Muscle layer of colon (tissue), 2 donors: ENCODE results near the gene PSIP1.
"Not testable (repeated sequence)": the region's sequence is repeated elsewhere in the genome, so short reads cannot be mapped to it uniquely, and the experiment has no call there.

Experiments used
- H3K27ac ChIP-seq: one replicate; pipeline ENCODE4 v1.7.0; 2013; ENCODE audit warnings: low read depth, mild to moderate bottlenecking, low read length, moderate library complexity
- H3K27me3 ChIP-seq, 2 donors: one replicate each; pipeline ENCODE4 v1.7.0; 2013; ENCODE audit warnings: low read length in 2 of 2, mild to moderate bottlenecking in 2 of 2; ENCODE audit not compliant: insufficient read depth in 2 of 2, control insufficient read depth in 1 of 2
- H3K36me3 ChIP-seq: one replicate; pipeline ENCODE4 v1.7.0; 2013; ENCODE audit warnings: mild to moderate bottlenecking, low read length; ENCODE audit not compliant: insufficient read depth
- H3K4me1 ChIP-seq: one replicate; pipeline ENCODE4 v1.7.0; 2013; ENCODE audit warnings: mild to moderate bottlenecking, low read length; ENCODE audit not compliant: insufficient read depth
- H3K4me3 ChIP-seq, 2 donors: one replicate each; pipeline ENCODE4 v1.7.0; 2013; ENCODE audit warnings: low read length in 2 of 2, low read depth in 1 of 2, mild to moderate bottlenecking in 1 of 2, moderate library complexity in 1 of 2
- H3K9ac ChIP-seq: one replicate; pipeline ENCODE4 v1.7.0; 2013; ENCODE audit warnings: low read length
- H3K9me3 ChIP-seq: one replicate; pipeline ENCODE4 v1.7.0; 2013; ENCODE audit warnings: mild to moderate bottlenecking, low read length
- donor health status: abdominal sarcoma.
- donor health status: Adenocarcinoma of cecum.

The PSIP1 gene

DNA sequence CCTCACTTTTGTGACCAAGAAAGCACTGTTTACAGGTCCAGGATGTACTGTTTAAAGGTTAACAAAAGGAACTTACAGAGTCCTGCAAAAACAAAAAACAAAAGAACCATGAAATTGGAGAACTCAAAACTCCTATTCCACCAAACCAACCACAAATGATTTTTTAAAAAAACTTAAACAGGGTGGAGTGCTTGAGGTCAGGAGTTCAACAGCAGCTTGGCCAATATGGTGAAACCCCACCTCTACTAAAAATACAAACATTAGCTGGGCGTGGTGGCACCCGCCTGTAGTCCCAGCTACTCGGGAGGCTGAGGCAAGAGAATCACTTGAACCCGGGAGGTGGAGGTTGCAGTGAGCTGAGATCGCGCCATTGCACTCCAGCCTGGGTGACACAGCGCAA is 83.1 kb downstream of the PSIP1 start:
- H3K9me3 ChIP-seq, H3K27ac ChIP-seq, H3K9ac ChIP-seq, H3K4me3 ChIP-seq, H3K27me3 ChIP-seq: not testable (repeated sequence)
- Histone ChIP-seq H3K4me1 (peaks cover 10% of the 10 kb centered on the region), H3K36me3 (peaks cover 11% of the 10 kb centered on the region)

DNA sequence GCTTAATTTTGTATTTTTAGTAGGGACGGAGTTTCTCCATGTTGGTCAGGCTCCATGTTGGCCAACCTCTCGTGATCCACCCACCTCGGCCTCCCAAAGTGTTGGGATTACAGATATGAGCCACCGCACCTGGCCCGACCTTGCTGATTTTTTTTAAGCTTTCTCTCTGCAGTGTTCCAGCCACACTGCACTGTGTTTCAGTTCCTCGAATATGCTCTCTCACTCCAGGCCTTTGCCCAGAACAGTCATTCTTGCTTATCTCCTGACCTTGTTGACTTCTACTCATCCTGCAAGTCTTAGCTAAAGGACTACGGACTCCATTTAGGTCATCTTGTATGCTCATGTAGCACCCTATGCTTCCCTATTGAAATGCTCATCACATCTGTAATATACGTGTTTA is 84.8 kb downstream of the PSIP1 start:
- no peak overlapping the region for H3K4me3 ChIP-seq
- H3K4me1 ChIP-seq, result peaks cover 14% of the 10 kb centered on the region
- H3K36me3 ChIP-seq, result peaks cover 11% of the 10 kb centered on the region
- H3K27ac ChIP-seq, result no peak overlapping the region
- H3K9ac ChIP-seq, result no peak overlapping the region
- H3K9me3 ChIP-seq, result no peaks in the 10 kb centered on the region
- H3K27me3 ChIP-seq, result no peaks in the 10 kb centered on the region

DNA sequence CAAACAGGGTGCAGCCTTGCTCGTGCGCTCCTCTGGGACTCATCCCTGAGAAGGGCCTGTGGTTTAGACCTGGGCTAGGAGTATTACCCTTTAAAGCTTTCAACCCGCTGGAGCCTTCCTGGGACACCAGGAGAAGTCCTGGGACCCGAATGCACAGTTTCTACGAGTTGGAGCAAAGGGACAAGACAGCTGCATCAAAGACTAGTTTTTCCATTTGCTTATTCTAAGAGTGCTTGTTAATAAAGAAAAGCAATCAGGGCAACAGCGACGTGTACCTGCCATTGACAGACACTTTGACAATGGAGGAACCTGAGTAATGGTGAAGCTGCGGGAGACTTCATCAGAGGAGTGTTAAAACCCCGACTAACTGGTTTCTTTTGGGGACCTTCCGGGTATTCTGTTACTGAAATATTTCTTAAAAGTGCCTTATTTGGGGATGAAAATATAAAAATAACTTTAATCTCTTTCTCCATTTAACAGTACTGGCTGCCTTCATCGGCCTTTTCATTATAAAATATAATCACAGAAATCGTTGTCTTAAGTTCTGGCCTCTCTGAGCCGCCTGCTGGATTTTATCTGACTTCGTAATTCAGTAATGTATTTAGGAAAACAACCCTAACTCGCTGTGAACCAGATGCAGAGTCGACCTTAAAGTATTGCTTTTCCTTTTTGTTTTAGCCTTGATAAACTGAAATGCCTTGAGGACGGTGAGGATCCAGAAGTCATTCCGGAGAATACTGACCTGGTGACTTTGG is 87.4 kb downstream of the PSIP1 start:
- Histone ChIP-seq H3K4me1 (peaks cover 14% of the 10 kb centered on the region), H3K27me3 (no peaks in the 10 kb centered on the region), H3K4me3 (peak overlapping the region; percentile 84 to 89), H3K27ac (peak overlapping the region; percentile 83), H3K36me3 (peaks cover 11% of the 10 kb centered on the region), H3K9me3 (no peaks in the 10 kb centered on the region), H3K9ac (peak overlapping the region; percentile 65)

GRCh38 chr9:15422372-15423230 is 88.2 kb downstream of the PSIP1 start, which contains the start of gene SNAPC3:
Gene SNAPC3 (plus strand): TSS chr9:15422876. CDS start chr9:15422880, 4 bp downstream.
- Histone ChIP-seq H3K27ac (peak within 1 kb of the TSS; percentile 83), H3K36me3 (peaks cover 11% of the 10 kb centered on the region), H3K9me3 (no peaks in the 10 kb centered on the region), H3K27me3 (no peaks in the 10 kb centered on the region), H3K4me3 (peak within 1 kb of the TSS; percentile 84 to 89), H3K9ac (peak within 1 kb of the TSS; percentile 65), H3K4me1 (peaks cover 14% of the 10 kb centered on the region)

DNA sequence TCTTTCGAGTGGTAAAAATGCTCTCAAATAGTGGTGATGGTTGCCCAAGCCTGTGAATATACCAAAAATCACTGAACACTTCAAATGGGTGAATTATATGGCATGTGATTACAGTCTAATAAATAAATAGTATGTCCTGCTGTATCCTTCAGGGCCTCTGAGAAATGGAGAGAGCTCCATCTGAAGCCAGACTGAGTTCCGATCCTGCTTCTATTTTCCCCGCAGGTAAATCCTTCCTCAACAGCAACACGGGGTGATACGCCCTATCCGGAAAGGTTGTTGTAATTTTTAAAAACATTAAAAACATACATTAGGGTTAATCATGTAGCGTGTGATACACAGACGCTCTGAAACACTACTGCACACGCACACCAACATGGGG is 88.8 kb downstream of the PSIP1 start:
- Histone ChIP-seq H3K9ac (peak overlapping the region; percentile 49), H3K4me3 (peak overlapping the region; percentile 84 to 89), H3K27me3 (no peaks in the 10 kb centered on the region), H3K4me1 (peaks cover 14% of the 10 kb centered on the region), H3K27ac (peak overlapping the region; percentile 74), H3K9me3 (no peaks in the 10 kb centered on the region), H3K36me3 (peaks cover 11% of the 10 kb centered on the region)

DNA sequence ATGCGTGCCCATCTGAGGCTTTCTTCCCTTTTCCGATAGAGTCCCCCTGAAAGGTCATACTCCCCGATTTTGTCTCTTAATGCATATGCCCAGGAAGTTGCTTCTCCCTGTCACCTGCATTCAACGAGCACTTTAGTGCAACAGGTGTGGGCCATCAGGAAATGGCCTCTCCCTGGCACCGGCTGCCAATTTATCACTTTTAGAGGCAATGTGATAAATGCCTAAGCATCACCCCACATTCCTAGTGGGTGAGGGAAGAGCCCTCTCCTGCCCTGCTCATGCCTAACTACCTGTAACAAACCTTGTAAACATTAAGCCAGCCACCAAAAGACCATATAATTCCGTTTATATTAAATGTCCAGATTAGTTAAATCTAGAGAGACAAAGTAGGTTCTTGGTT is 89.2 kb downstream of the PSIP1 start:
- Histone ChIP-seq H3K9me3 (no peaks in the 10 kb centered on the region), H3K27ac (peak overlapping the region; percentile 74), H3K36me3 (peaks cover 11% of the 10 kb centered on the region), H3K9ac (peak overlapping the region; percentile 49), H3K27me3 (no peaks in the 10 kb centered on the region), H3K4me1 (peaks cover 14% of the 10 kb centered on the region), H3K4me3 (no peak overlapping the region)

- no peaks in the 10 kb centered on the region for H3K27me3 ChIP-seq
- H3K4me3 ChIP-seq, result no peak overlapping the region
- no peak overlapping the region for H3K9ac ChIP-seq
- no peak overlapping the region for H3K27ac ChIP-seq
- no peaks in the 10 kb centered on the region for H3K9me3 ChIP-seq
- H3K36me3 ChIP-seq, result peaks cover 7% of the 10 kb centered on the region
- peaks cover 14% of the 10 kb centered on the region for H3K4me1 ChIP-seq
These were observed 90.0 kb downstream of the PSIP1 start for GRCh38 chr9:15420796-15421195.

- H3K27me3 ChIP-seq, result no peaks in the 10 kb centered on the region
- no peaks in the 10 kb centered on the region for H3K36me3 ChIP-seq
- H3K27ac ChIP-seq, result no peak overlapping the region
- H3K4me3 ChIP-seq, result no peak overlapping the region
- peaks cover 4% of the 10 kb centered on the region for H3K4me1 ChIP-seq
- no peaks in the 10 kb centered on the region for H3K9me3 ChIP-seq
- no peak overlapping the region for H3K9ac ChIP-seq
These were observed 93.1 kb downstream of the PSIP1 start for GRCh38 chr9:15417626-15418025.

DNA sequence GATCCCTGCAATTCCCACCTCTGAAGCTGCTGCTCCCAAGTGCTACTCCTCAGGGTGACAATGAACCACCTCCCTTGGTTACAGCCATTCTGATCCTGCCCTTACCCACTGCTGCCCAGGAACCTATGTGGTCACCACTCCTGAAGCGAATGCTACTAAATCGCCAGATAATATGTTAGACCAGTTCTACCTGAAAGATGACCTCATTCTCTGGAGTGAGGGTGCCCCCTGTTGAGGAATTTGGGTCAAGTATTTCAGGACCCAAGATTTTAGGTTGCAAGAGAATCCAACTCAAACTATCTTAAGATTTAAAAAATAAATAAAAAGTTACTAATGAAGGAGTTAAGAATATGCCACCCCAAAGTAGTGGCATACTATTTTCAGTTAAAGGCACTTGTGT is 93.9 kb downstream of the PSIP1 start:
- H3K9me3 ChIP-seq, result no peaks in the 10 kb centered on the region
- H3K27ac ChIP-seq, result no peak overlapping the region
- no peaks in the 10 kb centered on the region for H3K36me3 ChIP-seq
- no peaks in the 10 kb centered on the region for H3K27me3 ChIP-seq
- H3K4me1 ChIP-seq, result peaks cover 1% of the 10 kb centered on the region
- no peak overlapping the region for H3K9ac ChIP-seq
- H3K4me3 ChIP-seq, result no peak overlapping the region
